Measurements from ENCODE around the gene MYMK. TPM values are rescaled to one million over a fixed set of nuclear protein-coding genes. Genes with fewer than 3 reads are reported as not detected.
A peak's percentile ranks its signal among the peaks of the same experiment; 100 is the strongest.

Gene MYMK
- total RNA-seq, 2 donors from 2014 or later = not detected

DNA sequence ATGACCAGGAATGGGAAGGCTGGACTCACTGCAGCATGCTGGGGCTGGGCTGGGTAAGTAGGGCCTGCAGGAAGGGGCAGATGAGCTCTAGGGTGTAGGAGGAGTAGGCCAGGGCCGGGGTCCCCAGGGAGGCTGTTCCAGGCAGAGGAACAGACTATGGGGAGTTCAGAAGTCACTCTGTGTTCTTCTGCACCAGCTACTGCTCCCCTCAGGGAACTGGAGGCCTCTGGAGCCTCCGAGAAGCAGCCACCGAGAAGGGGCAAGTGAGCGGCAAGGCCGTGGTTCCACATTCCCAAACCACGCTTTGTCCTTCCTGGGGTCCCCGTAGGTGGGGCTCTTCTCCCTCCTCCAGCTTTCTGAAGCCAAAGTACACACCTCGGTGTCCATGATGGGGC lies 37.4 kb downstream of the MYMK start:
- TF ChIP-seq, protein P1, sequence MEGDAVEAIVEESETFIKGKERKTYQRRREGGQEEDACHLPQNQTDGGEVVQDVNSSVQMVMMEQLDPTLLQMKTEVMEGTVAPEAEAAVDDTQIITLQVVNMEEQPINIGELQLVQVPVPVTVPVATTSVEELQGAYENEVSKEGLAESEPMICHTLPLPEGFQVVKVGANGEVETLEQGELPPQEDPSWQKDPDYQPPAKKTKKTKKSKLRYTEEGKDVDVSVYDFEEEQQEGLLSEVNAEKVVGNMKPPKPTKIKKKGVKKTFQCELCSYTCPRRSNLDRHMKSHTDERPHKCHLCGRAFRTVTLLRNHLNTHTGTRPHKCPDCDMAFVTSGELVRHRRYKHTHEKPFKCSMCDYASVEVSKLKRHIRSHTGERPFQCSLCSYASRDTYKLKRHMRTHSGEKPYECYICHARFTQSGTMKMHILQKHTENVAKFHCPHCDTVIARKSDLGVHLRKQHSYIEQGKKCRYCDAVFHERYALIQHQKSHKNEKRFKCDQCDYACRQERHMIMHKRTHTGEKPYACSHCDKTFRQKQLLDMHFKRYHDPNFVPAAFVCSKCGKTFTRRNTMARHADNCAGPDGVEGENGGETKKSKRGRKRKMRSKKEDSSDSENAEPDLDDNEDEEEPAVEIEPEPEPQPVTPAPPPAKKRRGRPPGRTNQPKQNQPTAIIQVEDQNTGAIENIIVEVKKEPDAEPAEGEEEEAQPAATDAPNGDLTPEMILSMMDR (conservative IDR thresholded peaks at IDR 0.05) = no peak
- WGBS, 2 experiments (ENCODE audit: insufficient coverage in 1 of 2, insufficient read length in 1 of 2) = 92 to 96% methylated on average over 8 of the region's 8 CpGs
- H3K4me3 Mint-ChIP-seq = no peak overlapping the region
- H3K9me3 Mint-ChIP-seq = no peaks in the 10 kb centered on the region
- Histone ChIP-seq H3K27ac (ENCODE audit: low read depth, low read length) (no peak overlapping the region), H3K4me1 (ENCODE audit: control insufficient read depth, insufficient read depth, low read length) (no peaks in the 10 kb centered on the region), H3K36me3 (ENCODE audit: control insufficient read depth, insufficient read depth, low read length) (no peaks in the 10 kb centered on the region), H3K9ac (ENCODE audit: extremely low read depth, low read length, poor library complexity, severe bottlenecking) (no peak overlapping the region), H3K4me3 (ENCODE audit: low read length) (no peak overlapping the region), H3K27me3 (ENCODE audit: control insufficient read depth, insufficient read depth, low read length, poor library complexity, severe bottlenecking) (peaks cover 6% of the 10 kb centered on the region), H3K9me3 (ENCODE audit: control insufficient read depth, low read length) (no peaks in the 10 kb centered on the region)
- H3K36me3 Mint-ChIP-seq (ENCODE audit: low read depth) = no peaks in the 10 kb centered on the region
- peaks cover 10% of the 10 kb centered on the region for H3K27me3 Mint-ChIP-seq (ENCODE audit: insufficient read depth)
- H3K4me1 Mint-ChIP-seq = no peaks in the 10 kb centered on the region
- no peak overlapping the region for H3K27ac Mint-ChIP-seq
- no peak for DNase-seq

DNA sequence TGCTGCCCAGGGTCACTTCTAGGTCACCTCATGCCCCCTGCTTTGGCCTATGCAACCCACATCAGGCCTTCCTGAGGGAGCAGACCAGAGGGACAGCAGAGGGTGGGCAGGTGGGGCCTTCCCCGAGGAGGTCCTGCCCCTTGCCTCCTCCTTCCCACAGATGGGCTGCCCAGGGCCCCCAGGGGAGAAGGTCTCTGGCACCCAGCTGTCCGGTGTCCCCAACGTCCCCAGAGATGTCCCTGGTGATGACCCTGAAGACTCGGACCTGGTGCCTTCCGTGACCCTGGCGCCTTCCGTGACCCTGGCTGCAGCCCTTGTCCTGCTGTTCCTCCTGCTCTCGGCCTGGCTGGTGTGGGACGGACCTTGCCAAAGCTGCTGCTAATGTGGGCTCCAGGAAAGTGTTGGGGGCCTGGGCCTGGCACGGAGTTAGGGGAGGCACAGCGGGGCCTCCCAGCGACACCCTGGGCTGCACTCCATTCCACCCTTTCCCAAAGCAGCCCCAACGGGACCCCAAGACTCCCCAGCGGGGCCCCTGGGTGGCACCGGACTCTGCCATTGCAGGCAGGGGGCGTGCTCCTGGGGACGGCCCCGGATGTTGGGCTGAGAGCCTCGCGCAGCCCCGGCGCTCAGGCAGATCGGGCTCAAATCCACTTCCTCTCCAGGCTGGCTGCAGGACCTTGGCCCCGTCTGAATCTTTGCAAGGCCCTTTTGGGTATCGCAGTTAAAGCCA lies 39.1 kb downstream of the MYMK start:
- no peak overlapping the region for H3K4me3 ChIP-seq (ENCODE audit: low read length)

DNA sequence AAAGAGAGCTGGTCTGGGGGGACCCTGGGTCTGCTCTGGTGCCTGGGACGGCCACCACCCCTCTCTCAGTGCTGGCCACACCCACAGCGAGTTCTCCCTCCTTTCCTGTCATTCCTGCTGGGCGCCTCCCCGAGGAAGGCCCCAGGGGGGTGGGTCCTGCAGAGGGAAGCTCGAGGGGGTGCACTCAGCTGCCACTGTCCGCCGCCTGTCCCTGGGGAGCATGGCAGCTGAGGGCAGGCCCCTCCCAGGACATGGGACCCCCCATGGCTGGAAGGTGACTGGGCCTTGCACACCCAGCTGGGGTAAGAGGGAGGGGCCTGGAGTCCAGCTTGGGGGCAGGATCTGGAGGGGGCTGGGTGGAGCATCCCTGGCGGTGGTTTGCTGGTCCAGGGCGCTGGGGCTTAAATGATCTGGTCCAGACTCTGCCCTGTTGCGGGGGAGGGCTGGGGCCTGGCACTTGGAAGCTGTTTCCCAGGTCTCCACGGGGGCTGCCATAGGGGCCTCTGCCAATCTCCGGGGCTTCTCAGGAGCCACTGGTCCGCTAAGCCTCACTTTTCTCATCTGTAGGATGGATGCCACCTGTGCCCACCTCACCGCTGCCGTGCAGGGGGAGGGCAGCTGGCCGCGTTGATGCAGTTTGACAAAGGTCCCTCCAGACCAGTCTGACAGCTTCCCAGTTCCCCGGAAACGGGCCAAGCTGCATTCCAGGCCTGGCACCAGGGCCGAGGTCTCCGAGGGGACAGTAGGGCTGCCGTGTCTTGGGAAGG lies 39.9 kb downstream of the MYMK start:
- H3K4me1 Mint-ChIP-seq = no peaks in the 10 kb centered on the region
- no peak overlapping the region for H3K27ac ChIP-seq (ENCODE audit: low read depth, low read length)
- 80 to 86% methylated on average over 12 to 22 of the region's 22 CpGs for WGBS, 2 experiments (ENCODE audit: insufficient coverage in 1 of 2, insufficient read length in 1 of 2)

More for the DNA sequence above, 39.1 kb downstream of the MYMK start:
- WGBS, 2 experiments (ENCODE audit: insufficient coverage in 1 of 2, insufficient read length in 1 of 2) = 84 to 86% methylated on average over 18 to 25 of the region's 25 CpGs
- peaks cover 6% of the 10 kb centered on the region for H3K27me3 ChIP-seq (ENCODE audit: control insufficient read depth, insufficient read depth, low read length, poor library complexity, severe bottlenecking)
- Mint-ChIP-seq H3K4me1 (no peaks in the 10 kb centered on the region), H3K27me3 (ENCODE audit: insufficient read depth) (peaks cover 15% of the 10 kb centered on the region), H3K4me3 (no peak overlapping the region), H3K36me3 (ENCODE audit: low read depth) (no peaks in the 10 kb centered on the region), H3K9me3 (no peaks in the 10 kb centered on the region), H3K27ac (no peak overlapping the region)
- H3K9me3 ChIP-seq (ENCODE audit: control insufficient read depth, low read length) = no peaks in the 10 kb centered on the region
- no peak overlapping the region for H3K27ac ChIP-seq (ENCODE audit: low read depth, low read length)
- peak; percentile 69 for DNase-seq
- no peak overlapping the region for H3K9ac ChIP-seq (ENCODE audit: extremely low read depth, low read length, poor library complexity, severe bottlenecking)
- TF ChIP-seq, protein P1 (conservative IDR thresholded peaks at IDR 0.05) = no peak
- H3K36me3 ChIP-seq (ENCODE audit: control insufficient read depth, insufficient read depth, low read length) = no peaks in the 10 kb centered on the region
- no peaks in the 10 kb centered on the region for H3K4me1 ChIP-seq (ENCODE audit: control insufficient read depth, insufficient read depth, low read length)

More for the DNA sequence above, 39.9 kb downstream of the MYMK start:
- no peaks in the 10 kb centered on the region for H3K9me3 Mint-ChIP-seq
- Histone ChIP-seq H3K36me3 (ENCODE audit: control insufficient read depth, insufficient read depth, low read length) (no peaks in the 10 kb centered on the region), H3K9me3 (ENCODE audit: control insufficient read depth, low read length) (no peaks in the 10 kb centered on the region), H3K27me3 (ENCODE audit: control insufficient read depth, insufficient read depth, low read length, poor library complexity, severe bottlenecking) (peaks cover 8% of the 10 kb centered on the region), H3K9ac (ENCODE audit: extremely low read depth, low read length, poor library complexity, severe bottlenecking) (no peak overlapping the region), H3K4me1 (ENCODE audit: control insufficient read depth, insufficient read depth, low read length) (no peaks in the 10 kb centered on the region), H3K4me3 (ENCODE audit: low read length) (no peak overlapping the region)
- no peak overlapping the region for H3K27ac Mint-ChIP-seq
- no peak for DNase-seq
- no peaks in the 10 kb centered on the region for H3K36me3 Mint-ChIP-seq (ENCODE audit: low read depth)
- TF ChIP-seq, protein P1 (conservative IDR thresholded peaks at IDR 0.05) = no peak
- peaks cover 18% of the 10 kb centered on the region for H3K27me3 Mint-ChIP-seq (ENCODE audit: insufficient read depth)
- no peak overlapping the region for H3K4me3 Mint-ChIP-seq
